H1 (cell line): ENCODE data around the gene BATF2. TPM values are rescaled to one million over a fixed set of nuclear protein-coding genes. Genes with fewer than 3 reads are reported as not detected.

Source experiments
- E2F6 ChIP-seq: IDR thresholded peaks from 2 replicates; pipeline ENCODE4 v1.6.1; 2012; ENCODE audit warnings: inconsistent platforms
- HDAC2 ChIP-seq, 2 experiments: fragments of 300-600 bp in 1 of 2; sonication (generic) in 1 of 2; IDR thresholded peaks; 2 replicates each; pipeline ENCODE4 v1.6.1; 2011 to 2012; ENCODE audit warnings: low read depth in 2 of 2, low read length in 2 of 2, mild to moderate bottlenecking in 2 of 2, moderate library complexity in 2 of 2, borderline replicate concordance in 1 of 2, inconsistent platforms in 1 of 2
- PHF8 ChIP-seq: fragments of 200-600 bp; sonication (generic); conservative IDR thresholded peaks from 2 replicates; pipeline ENCODE4 v1.7.1; 2012; ENCODE audit warnings: low read depth, mild to moderate bottlenecking, inconsistent platforms, low read length, moderate library complexity
- POLR2A ChIP-seq, 2 experiments: IDR thresholded peaks; 1 replicate in 1 of 2; 2 replicates in 1 of 2; pipeline ENCODE4 v1.6.1; 2011; ENCODE audit warnings: low read depth in 2 of 2, low read length in 2 of 2, mild to moderate bottlenecking in 2 of 2; ENCODE audit errors: control extremely low read depth in 1 of 2
- TAF1 ChIP-seq: IDR thresholded peaks from 2 replicates; pipeline ENCODE4 v1.6.1; 2011; ENCODE audit warnings: mild to moderate bottlenecking, low read depth, low read length
- TBP ChIP-seq: IDR thresholded peaks from 2 replicates; pipeline ENCODE4 v1.6.1; 2011; ENCODE audit warnings: low read depth, low read length, improper control_type of control experiment
- TEAD4 ChIP-seq: IDR thresholded peaks from 2 replicates; pipeline ENCODE4 v1.6.1; 2012; ENCODE audit warnings: low read depth, low read length, inconsistent platforms, mixed read lengths
- polyA plus RNA-seq, 7 experiments: library from polyadenylated mRNA; depleted of rRNA in 3 of 7; stranded (reverse) in 5 of 7; unstranded in 2 of 7; fragments of >200 nt in 5 of 7; fragments of 200-250 nt in 2 of 7; gene quantifications; 1 replicate in 5 of 7; 2 replicates in 1 of 7; 4 replicates in 1 of 7; pipeline versions ENCODE4 v1.2.1 to v1.2.3, GENCODE V29; 2011 to 2013; ENCODE audit warnings: missing spikeins in 2 of 7, mixed read lengths in 2 of 7
- total RNA-seq: library from RNA; stranded (reverse); fragmentation: NEBNext Ultra II Directional; extraction: Animal tissue kit (Norgen Biotek cat#: 25700); gene quantifications from 2 replicates; pipeline ENCODE4 v1.2.1, GENCODE V29; 2021

The BATF2 gene
- total and polyA plus RNA-seq, 2 of the 8 experiments (the other 6 are each of a cell fraction or from before 2014, with no cell fraction given) = 1.4 to 3.1 TPM

- peak; percentile 45; the same call in 1 of the 2 replicates for TF ChIP-seq TBP
- TF ChIP-seq POLR2A (IDR thresholded peaks at IDR 0.05; ENCODE audit: control extremely low read depth in 1 of 2, low read depth in 2 of 2, low read length in 2 of 2) = peak; percentile 58 to 60
- no peak for TF ChIP-seq TEAD4
- peak; percentile 79 for TF ChIP-seq PHF8
- TF ChIP-seq TAF1 = peak; percentile 60
- TF ChIP-seq E2F6 = peak; percentile 50
- TF ChIP-seq HDAC2 (IDR thresholded peaks at IDR 0.05; ENCODE audit: borderline replicate concordance in 1 of 2, low read depth in 2 of 2, low read length in 2 of 2) = 0 out of 4 replicates have a peak, but pooled peaks of 1 of the 2 experiments have one; percentile 51
- TF ChIP-seq, all 59 proteins: peak for 14
These were observed 44.3 kb upstream of the BATF2 start, which contains the start of gene SAC3D1 (continued) for GRCh38 chr11:65040847-65041622.
